Body of pancreas (tissue), 4 donors: ENCODE data around the gene SPRR2A. TPM values are rescaled to one million over a fixed set of nuclear protein-coding genes. Genes with fewer than 3 reads are reported as not detected.
"Not testable (repeated sequence)": the region's sequence is repeated elsewhere in the genome, so short reads cannot be mapped to it uniquely, and the experiment has no call there.

Source experiments
- ATAC-seq: fragments of 150-250 bp; one replicate; pipeline ENCODE4 v1.9.1; 2016
- DNase-seq, 4 donors: peaks; one replicate each; pipeline ENCODE4 v3.0.0-alpha.2; 2019
- H3K27ac ChIP-seq, 4 donors: fragments of 200-600 bp; sonication (generic); 1 replicate in 3 of 4; 2 replicates in 1 of 4; pipeline versions ENCODE4 v1.5.1 to v1.6.1; 2016 to 2019; ENCODE audit warnings: mild to moderate bottlenecking in 1 of 4, mixed read lengths in 1 of 4, moderate library complexity in 1 of 4
- H3K27me3 ChIP-seq, 2 donors: fragments of 200-600 bp; sonication (generic); one replicate each; pipeline ENCODE4 v1.6.0; 2016; ENCODE audit warnings: mild to moderate bottlenecking in 1 of 2
- H3K36me3 ChIP-seq, 2 donors: fragments of 200-600 bp; sonication (generic); replicated peaks in 1 of 2; 2 replicates each; pipeline ENCODE4 v1.5.1; 2016; ENCODE audit warnings: low read depth in 2 of 2; ENCODE audit not compliant: insufficient read depth in 1 of 2
- H3K4me1 ChIP-seq: fragments of 200-600 bp; sonication (generic); one replicate; pipeline ENCODE4 v1.6.0; 2016
- H3K4me3 ChIP-seq, 2 donors: fragments of 200-600 bp; sonication (generic); 1 replicate in 1 of 2; 2 replicates in 1 of 2; pipeline ENCODE4 v1.5.1; 2016 to 2019
- H3K9me3 ChIP-seq, 3 donors: fragments of 200-600 bp; sonication (generic); 1 replicate in 2 of 3; 2 replicates in 1 of 3; pipeline ENCODE4 v1.5.1; 2016
- CTCF ChIP-seq, 7 experiments: fragments of 450-650 bp in 4 of 7; fragments of 200-600 bp in 3 of 7; sonication (generic) in 3 of 7; IDR thresholded peaks; one replicate each; pipeline ENCODE4 v1.5.1; 2016 to 2019; ENCODE audit warnings: antibody characterized with exemption in 7 of 7
- POLR2A ChIP-seq, 3 donors: fragments of 450-650 bp; IDR thresholded peaks; one replicate each; pipeline ENCODE4 v1.6.1; 2016; ENCODE audit warnings: antibody characterized with exemption in 3 of 3, mild to moderate bottlenecking in 2 of 3
- WGBS, 2 donors: methylation state at CpG; one replicate each; pipeline ENCODE4 v1.1.5; 2017; 5-methylcytosine and 5-hydroxymethylcytosine counted together
- intact Hi-C: fragments of 100-400 bp; cut with DNase I; formaldehyde crosslinking; loops from one replicate; pipeline ENCODE4 v1.15.1; 2023
- total RNA-seq, 2 donors: library from RNA; depleted of rRNA; stranded (reverse); fragments of >200 nt; gene quantifications; one replicate each; pipeline ENCODE4 v1.1.0, GENCODE V29; 2016

Gene SPRR2A
- total RNA-seq, 2 donors from 2014 or later: not detected

- ATAC-seq: no peak
- no peak for TF ChIP-seq POLR2A (IDR thresholded peaks at IDR 0.05)
- no peak for TF ChIP-seq CTCF (IDR thresholded peaks at IDR 0.05)
- intact Hi-C loops: no loop called here
- Histone ChIP-seq H3K36me3 (no peaks in the 10 kb centered on the region), H3K4me1 (no peaks in the 10 kb centered on the region), H3K27me3 (no peaks in the 10 kb centered on the region), H3K27ac (no peak within 1 kb of the TSS), H3K9me3 (no peaks in the 10 kb centered on the region), H3K4me3 (no peak within 1 kb of the TSS)
- no peak for DNase-seq
Observed at GRCh38 chr1:153030895-153031294, 26.4 kb downstream of the SPRR2A start, which contains the start of gene SPRR1B. TSS of gene SPRR1B (plus strand) at chr1:153031203. CDS start at chr1:153032346, 1,143 bp downstream.

- Histone ChIP-seq H3K9me3 (no peaks in the 10 kb centered on the region), H3K36me3 (no peaks in the 10 kb centered on the region), H3K27ac (no peak overlapping the region), H3K27me3 (no peaks in the 10 kb centered on the region), H3K4me3 (no peak overlapping the region), H3K4me1 (no peaks in the 10 kb centered on the region)
- no peak for TF ChIP-seq CTCF (IDR thresholded peaks at IDR 0.05)
- no peak for TF ChIP-seq POLR2A (IDR thresholded peaks at IDR 0.05)
- 42 to 53% methylated on average over 1 of the region's 1 CpG for WGBS, 2 donors
- DNase-seq (no peak), ATAC-seq (no peak)
- intact Hi-C loops: no loop called here
Observed at GRCh38 chr1:153028766-153029165, 28.5 kb downstream of the SPRR2A start.

DNA sequence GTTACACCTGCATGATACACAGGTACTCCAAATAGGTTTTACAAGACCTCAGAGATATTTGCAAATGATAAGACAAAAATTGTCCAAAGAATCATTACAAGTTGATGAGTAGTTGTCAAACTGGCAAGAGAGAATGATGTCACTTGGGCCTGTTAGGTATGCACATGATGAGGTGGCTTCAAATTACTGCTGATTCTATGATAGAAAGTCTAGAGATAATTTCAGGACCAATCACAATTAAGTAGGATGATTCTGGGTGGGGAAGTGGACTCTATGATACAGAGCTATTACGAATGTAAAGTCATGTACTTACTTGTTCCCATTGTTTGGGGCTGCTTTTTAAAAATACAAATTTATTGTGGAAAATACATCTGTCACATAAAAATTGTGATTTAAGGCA lies 31.5 kb downstream of the SPRR2A start:
- no peaks in the 10 kb centered on the region for H3K36me3 ChIP-seq
- TF ChIP-seq POLR2A (IDR thresholded peaks at IDR 0.05) (no peak), CTCF (IDR thresholded peaks at IDR 0.05) (no peak)
- H3K27me3 ChIP-seq: no peaks in the 10 kb centered on the region
- H3K4me1 ChIP-seq: no peaks in the 10 kb centered on the region
- no peaks in the 10 kb centered on the region for H3K9me3 ChIP-seq
- DNase-seq: no peak
- intact Hi-C loops: no loop called here
- H3K4me3 ChIP-seq: no peak overlapping the region
- 62 to 78% methylated on average over 1 of the region's 1 CpG for WGBS, 2 donors
- no peak for ATAC-seq
- no peak overlapping the region for H3K27ac ChIP-seq

- ATAC-seq (no peak), DNase-seq (no peak)
- WGBS, 2 donors: 81 to 85% methylated on average over 1 of the region's 1 CpG
- H3K4me1 ChIP-seq: no peaks in the 10 kb centered on the region
- H3K9me3 ChIP-seq: no peaks in the 10 kb centered on the region
- intact Hi-C loops: no loop called here
- H3K27me3 ChIP-seq: no peaks in the 10 kb centered on the region
- TF ChIP-seq POLR2A (IDR thresholded peaks at IDR 0.05) (no peak), CTCF (IDR thresholded peaks at IDR 0.05) (no peak)
- no peaks in the 10 kb centered on the region for H3K36me3 ChIP-seq
- H3K4me3 ChIP-seq: no peak overlapping the region
- no peak overlapping the region for H3K27ac ChIP-seq
Observed at GRCh38 chr1:153024413-153024812, 32.9 kb downstream of the SPRR2A start.

DNA sequence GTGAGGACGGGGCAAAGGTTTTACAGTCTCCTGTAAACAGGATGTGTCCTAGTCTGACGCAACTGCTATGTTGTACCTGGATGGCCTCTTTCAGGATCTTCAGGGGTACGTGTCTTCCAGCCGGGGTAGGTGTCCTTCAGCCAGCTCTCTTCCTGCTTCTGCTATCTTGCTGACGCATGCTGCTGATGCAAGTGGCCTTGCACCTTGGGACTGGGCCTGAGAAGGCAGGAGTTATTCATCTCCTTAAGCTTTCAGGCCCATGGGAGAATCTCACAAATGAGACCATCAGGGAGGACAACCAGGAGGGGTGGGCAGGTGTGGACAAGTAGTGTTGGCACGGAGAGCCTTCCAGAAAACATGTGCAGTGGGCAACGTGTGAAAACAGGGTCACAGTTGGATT lies 34.2 kb downstream of the SPRR2A start:
- no peaks in the 10 kb centered on the region for H3K4me1 ChIP-seq
- H3K27me3 ChIP-seq: no peaks in the 10 kb centered on the region
- intact Hi-C loops: no loop called here
- no peak overlapping the region for H3K4me3 ChIP-seq
- H3K9me3 ChIP-seq: no peaks in the 10 kb centered on the region
- DNase-seq (no peak), ATAC-seq (no peak)
- no peak for TF ChIP-seq CTCF (IDR thresholded peaks at IDR 0.05)
- no peak for TF ChIP-seq POLR2A (IDR thresholded peaks at IDR 0.05)
- 82 to 83% methylated on average over 6 to 7 of the region's 7 CpGs for WGBS, 2 donors
- no peak overlapping the region for H3K27ac ChIP-seq
- no peaks in the 10 kb centered on the region for H3K36me3 ChIP-seq

- intact Hi-C loops, ATAC-seq: not testable (repeated sequence)
- WGBS, 2 donors: 40 to 57% methylated on average over 9 of the region's 9 CpGs
Observed at GRCh38 chr1:153022340-153022739, 35.0 kb downstream of the SPRR2A start.

GRCh38 chr1:153021829-153022228 lies 35.5 kb downstream of the SPRR2A start:
- 19 to 29% methylated on average over 2 of the region's 2 CpGs for WGBS, 2 donors
- not testable (repeated sequence) for ATAC-seq

More at GRCh38 chr1:153022340-153022739, 35.0 kb downstream of the SPRR2A start:
- H3K36me3 ChIP-seq, H3K9me3 ChIP-seq, DNase-seq, H3K4me3 ChIP-seq, H3K4me1 ChIP-seq, H3K27ac ChIP-seq, H3K27me3 ChIP-seq: not testable (repeated sequence)

More at GRCh38 chr1:153021829-153022228, 35.5 kb downstream of the SPRR2A start:
- DNase-seq, H3K27me3 ChIP-seq, intact Hi-C loops, H3K4me1 ChIP-seq, H3K36me3 ChIP-seq, H3K4me3 ChIP-seq, H3K27ac ChIP-seq, H3K9me3 ChIP-seq: not testable (repeated sequence)
